Neutrophil (primary cell): ENCODE measurements around the gene TNFRSF19.

ENCODE experiments used
- H3K27ac ChIP-seq: fragments of 200-600 bp; sonication (generic); 2 replicates; pipeline ENCODE4 v1.5.1; 2016; ENCODE audit warnings: mild to moderate bottlenecking, moderate library complexity
- H3K27me3 ChIP-seq: fragments of 200-600 bp; sonication (generic); 2 replicates; pipeline ENCODE4 v1.6.0; 2016; ENCODE audit warnings: mild to moderate bottlenecking
- H3K36me3 ChIP-seq: fragments of 200-600 bp; sonication (generic); 2 replicates; pipeline ENCODE4 v1.5.1; 2017
- H3K4me1 ChIP-seq, 2 experiments: fragments of 200-600 bp in 1 of 2; sonication (generic) in 1 of 2; 1 replicate in 1 of 2; 2 replicates in 1 of 2; pipeline versions ENCODE4 v1.5.1 to v1.6.1; 2013 to 2016; ENCODE audit warnings: low read depth in 1 of 2, low read length in 1 of 2, mild to moderate bottlenecking in 1 of 2, moderate library complexity in 1 of 2; ENCODE audit not compliant: control insufficient read depth in 1 of 2, insufficient read depth in 1 of 2
- H3K4me3 ChIP-seq, 2 experiments: fragments of 200-600 bp in 1 of 2; sonication (generic) in 1 of 2; 1 replicate in 1 of 2; 2 replicates in 1 of 2; pipeline ENCODE4 v1.5.1; 2013 to 2016; ENCODE audit warnings: low read depth in 1 of 2, low read length in 1 of 2, mild to moderate bottlenecking in 1 of 2, moderate library complexity in 1 of 2
- H3K9me3 ChIP-seq: fragments of 200-600 bp; sonication (generic); 2 replicates; pipeline ENCODE4 v1.5.1; 2016
- CTCF ChIP-seq: fragments of 200-600 bp; sonication (generic); IDR thresholded peaks from 2 replicates; pipeline ENCODE4 v1.5.1; 2016; ENCODE audit warnings: antibody characterized with exemption

Gene TNFRSF19

DNA sequence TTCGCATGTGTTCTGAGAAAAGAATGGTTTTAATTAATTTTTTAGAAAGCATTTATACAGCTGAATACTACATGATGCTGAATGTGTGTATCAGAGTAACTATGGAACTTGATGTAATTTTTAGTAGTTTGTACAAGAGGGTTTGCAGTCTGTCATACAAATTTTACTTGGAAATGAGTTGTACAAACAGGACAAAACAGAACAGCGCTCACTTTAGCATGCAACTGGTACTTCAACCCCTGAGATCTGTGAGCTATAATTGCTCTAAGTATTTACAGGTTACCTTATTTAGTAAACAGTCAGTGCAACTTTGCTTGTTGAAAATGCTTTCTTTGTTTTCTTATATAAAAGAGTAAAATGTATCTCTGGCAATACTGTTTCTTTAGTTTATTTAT lies 706 bp downstream of the TNFRSF19 start:
- no peaks in the 10 kb centered on the region for H3K4me1 ChIP-seq
- H3K4me3 ChIP-seq: no peak overlapping the region
- H3K27ac ChIP-seq: no peak overlapping the region
- peaks cover 58% of the 10 kb centered on the region for H3K27me3 ChIP-seq
- no peaks in the 10 kb centered on the region for H3K36me3 ChIP-seq
- H3K9me3 ChIP-seq: no peaks in the 10 kb centered on the region
- TF ChIP-seq CTCF: no peak

- Histone ChIP-seq H3K27ac (no peak overlapping the region), H3K4me3 (no peak overlapping the region), H3K4me1 (no peaks in the 10 kb centered on the region), H3K27me3 (peaks cover 58% of the 10 kb centered on the region), H3K9me3 (no peaks in the 10 kb centered on the region), H3K36me3 (no peaks in the 10 kb centered on the region)
- no peak for TF ChIP-seq CTCF
These were observed 1.2 kb downstream of the TNFRSF19 start for GRCh38 chr13:23571431-23571830.

GRCh38 chr13:23572836-23573235 lies 2.6 kb downstream of the TNFRSF19 start:
- Histone ChIP-seq H3K4me1 (no peaks in the 10 kb centered on the region), H3K27ac (no peak overlapping the region), H3K36me3 (no peaks in the 10 kb centered on the region), H3K4me3 (no peak overlapping the region), H3K27me3 (peaks cover 58% of the 10 kb centered on the region), H3K9me3 (no peaks in the 10 kb centered on the region)
- TF ChIP-seq CTCF: no peak

GRCh38 chr13:23574421-23575145 lies 4.4 kb downstream of the TNFRSF19 start:
- no peaks in the 10 kb centered on the region for H3K9me3 ChIP-seq
- no peak overlapping the region for H3K27ac ChIP-seq
- H3K27me3 ChIP-seq: peaks cover 51% of the 10 kb centered on the region
- no peaks in the 10 kb centered on the region for H3K36me3 ChIP-seq
- no peak overlapping the region for H3K4me3 ChIP-seq
- TF ChIP-seq CTCF: no peak
- peaks cover 8 to 12% of the 10 kb centered on the region in 2 experiments for H3K4me1 ChIP-seq

DNA sequence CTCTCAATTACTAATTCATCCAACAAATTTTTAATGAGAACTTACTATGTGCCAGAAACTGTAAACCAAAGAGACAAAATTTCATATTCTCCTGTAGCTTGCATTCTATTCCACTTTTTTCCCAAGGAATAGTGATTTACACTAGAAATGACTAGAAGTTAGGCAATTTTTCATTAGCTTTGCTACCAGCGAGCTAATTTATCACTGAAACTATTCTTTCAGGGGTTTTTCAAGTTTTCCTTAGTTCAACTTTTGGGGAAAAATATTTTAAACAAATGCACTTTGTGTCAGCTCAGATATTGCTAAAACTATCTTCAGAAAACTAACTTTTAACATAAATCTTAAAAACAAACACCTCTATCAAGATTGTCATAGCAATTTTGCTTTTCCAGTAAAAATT lies 5.4 kb downstream of the TNFRSF19 start:
- no peak for TF ChIP-seq CTCF
- no peak overlapping the region for H3K27ac ChIP-seq
- no peaks in the 10 kb centered on the region for H3K36me3 ChIP-seq
- H3K27me3 ChIP-seq: peaks cover 51% of the 10 kb centered on the region
- no peak overlapping the region for H3K4me3 ChIP-seq
- H3K9me3 ChIP-seq: no peaks in the 10 kb centered on the region
- peaks cover 18 to 20% of the 10 kb centered on the region in 2 experiments for H3K4me1 ChIP-seq
